ENCODE measurements around the gene DPP6.

DNA sequence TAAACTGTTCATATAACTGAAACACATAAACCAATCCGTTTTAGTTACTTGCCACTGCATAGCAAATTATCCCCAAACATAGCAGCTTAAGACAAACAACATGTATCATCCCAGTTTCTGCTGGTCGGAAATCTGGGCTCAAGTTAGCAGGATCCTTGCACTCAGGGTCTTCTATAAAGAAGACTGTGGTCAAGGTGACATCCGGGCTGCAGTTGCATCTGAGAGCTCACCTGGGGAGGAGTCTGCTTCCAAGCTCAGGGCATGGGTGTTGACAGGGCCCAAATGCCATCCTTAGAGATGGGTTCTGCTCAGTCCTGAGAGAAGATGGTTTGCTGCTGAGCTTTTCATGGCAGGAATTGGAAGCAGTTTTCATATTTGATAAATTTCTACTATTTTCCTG is 519.6 kb downstream of the DPP6 start:
- TF ChIP-seq POLR2AphosphoS5 (IDR thresholded peaks at IDR 0.05; ENCODE audit: low read depth, low read length) (no peak), MEF2A (IDR thresholded peaks at IDR 0.05; ENCODE audit: borderline replicate concordance, low read depth) (no peak), TAF1 (IDR thresholded peaks at IDR 0.05; ENCODE audit: borderline replicate concordance, low read depth, low read length) (no peak), GATA2 (CRISPR knock-in tag; IDR thresholded peaks at IDR 0.05) (no peak), TEAD4 (IDR thresholded peaks at IDR 0.05; ENCODE audit: borderline replicate concordance, insufficient read depth) (no peak), EZH2phosphoT487 (IDR thresholded peaks at IDR 0.05; ENCODE audit: borderline replicate concordance, low read depth) (no peak), SIN3A (IDR thresholded peaks at IDR 0.05; ENCODE audit: borderline replicate concordance, low read depth, low read length) (no peak), EP300 (IDR thresholded peaks at IDR 0.05; ENCODE audit: borderline replicate concordance in 1 of 2, low read depth in 1 of 2, low read length in 1 of 2) (no peak), RCOR1 (IDR thresholded peaks at IDR 0.05; ENCODE audit: low read length) (no peak)
- TF ChIP-seq, protein P1, sequence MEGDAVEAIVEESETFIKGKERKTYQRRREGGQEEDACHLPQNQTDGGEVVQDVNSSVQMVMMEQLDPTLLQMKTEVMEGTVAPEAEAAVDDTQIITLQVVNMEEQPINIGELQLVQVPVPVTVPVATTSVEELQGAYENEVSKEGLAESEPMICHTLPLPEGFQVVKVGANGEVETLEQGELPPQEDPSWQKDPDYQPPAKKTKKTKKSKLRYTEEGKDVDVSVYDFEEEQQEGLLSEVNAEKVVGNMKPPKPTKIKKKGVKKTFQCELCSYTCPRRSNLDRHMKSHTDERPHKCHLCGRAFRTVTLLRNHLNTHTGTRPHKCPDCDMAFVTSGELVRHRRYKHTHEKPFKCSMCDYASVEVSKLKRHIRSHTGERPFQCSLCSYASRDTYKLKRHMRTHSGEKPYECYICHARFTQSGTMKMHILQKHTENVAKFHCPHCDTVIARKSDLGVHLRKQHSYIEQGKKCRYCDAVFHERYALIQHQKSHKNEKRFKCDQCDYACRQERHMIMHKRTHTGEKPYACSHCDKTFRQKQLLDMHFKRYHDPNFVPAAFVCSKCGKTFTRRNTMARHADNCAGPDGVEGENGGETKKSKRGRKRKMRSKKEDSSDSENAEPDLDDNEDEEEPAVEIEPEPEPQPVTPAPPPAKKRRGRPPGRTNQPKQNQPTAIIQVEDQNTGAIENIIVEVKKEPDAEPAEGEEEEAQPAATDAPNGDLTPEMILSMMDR (IDR thresholded peaks at IDR 0.05), result no peak
- TF ChIP-seq, protein P2, sequence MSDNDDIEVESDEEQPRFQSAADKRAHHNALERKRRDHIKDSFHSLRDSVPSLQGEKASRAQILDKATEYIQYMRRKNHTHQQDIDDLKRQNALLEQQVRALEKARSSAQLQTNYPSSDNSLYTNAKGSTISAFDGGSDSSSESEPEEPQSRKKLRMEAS (IDR thresholded peaks at IDR 0.05; ENCODE audit: low read depth), result no peak
- TF ChIP-seq, protein P3, sequence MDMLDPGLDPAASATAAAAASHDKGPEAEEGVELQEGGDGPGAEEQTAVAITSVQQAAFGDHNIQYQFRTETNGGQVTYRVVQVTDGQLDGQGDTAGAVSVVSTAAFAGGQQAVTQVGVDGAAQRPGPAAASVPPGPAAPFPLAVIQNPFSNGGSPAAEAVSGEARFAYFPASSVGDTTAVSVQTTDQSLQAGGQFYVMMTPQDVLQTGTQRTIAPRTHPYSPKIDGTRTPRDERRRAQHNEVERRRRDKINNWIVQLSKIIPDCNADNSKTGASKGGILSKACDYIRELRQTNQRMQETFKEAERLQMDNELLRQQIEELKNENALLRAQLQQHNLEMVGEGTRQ (IDR thresholded peaks at IDR 0.05; ENCODE audit: borderline replicate concordance, low read depth, low read length), result no peak
- TF ChIP-seq, protein P4, sequence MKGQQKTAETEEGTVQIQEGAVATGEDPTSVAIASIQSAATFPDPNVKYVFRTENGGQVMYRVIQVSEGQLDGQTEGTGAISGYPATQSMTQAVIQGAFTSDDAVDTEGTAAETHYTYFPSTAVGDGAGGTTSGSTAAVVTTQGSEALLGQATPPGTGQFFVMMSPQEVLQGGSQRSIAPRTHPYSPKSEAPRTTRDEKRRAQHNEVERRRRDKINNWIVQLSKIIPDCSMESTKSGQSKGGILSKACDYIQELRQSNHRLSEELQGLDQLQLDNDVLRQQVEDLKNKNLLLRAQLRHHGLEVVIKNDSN (IDR thresholded peaks at IDR 0.05; ENCODE audit: borderline replicate concordance, low read depth), result no peak
